NCI-H187 (cell line): Measurements from ENCODE around the gene NCOA1.
"Not testable (repeated sequence)": the region's sequence is repeated elsewhere in the genome, so short reads cannot be mapped to it uniquely, and the experiment has no call there.

Experiments
- DNase-seq, 2 experiments: peaks; one replicate each; lab custom pipeline; 2025; lab: John Stamatoyannopoulos, UW

NCOA1 gene

DNA sequence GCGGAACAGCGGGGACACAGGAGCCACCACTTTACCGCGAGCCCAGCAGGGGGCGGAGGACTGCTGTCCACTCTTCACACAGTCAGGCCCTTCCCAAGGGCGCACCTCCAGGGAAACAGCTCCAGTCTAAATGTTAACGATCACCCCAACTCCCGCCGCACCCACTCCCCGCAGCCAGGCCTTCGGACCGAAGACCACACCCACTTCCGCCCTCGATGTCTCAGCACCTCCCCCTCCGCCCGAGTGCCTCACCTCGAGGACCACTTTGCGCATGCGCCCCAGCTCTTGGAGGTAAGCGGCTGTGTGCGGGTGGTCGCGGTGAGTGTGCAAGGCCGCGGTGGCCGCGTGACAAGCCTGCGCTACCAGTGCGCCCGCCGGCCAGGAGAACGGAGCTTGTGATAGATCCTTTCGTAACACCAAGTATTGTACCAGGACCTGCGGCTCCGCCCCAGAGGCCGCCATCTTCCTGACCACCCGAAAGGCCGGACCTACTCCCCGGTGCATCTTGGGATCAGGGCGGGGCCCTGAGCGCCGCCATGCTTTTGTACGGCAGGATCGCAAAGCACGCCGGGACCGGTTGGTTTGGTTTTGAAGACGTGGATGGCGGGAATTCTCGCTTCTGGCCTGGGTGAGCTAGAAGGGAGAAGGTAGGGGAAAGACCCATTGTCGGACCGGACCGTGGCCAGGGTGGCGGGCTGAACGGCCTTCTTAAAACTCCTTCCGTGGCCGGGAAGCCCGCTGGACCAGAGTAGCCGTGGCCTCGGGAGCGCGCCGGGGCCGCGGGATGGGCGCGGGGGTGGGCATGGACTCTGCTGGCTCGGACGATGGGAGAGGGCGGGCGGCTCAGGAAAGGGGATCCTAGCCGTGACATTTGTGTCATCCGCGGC is 302.1 kb downstream of the NCOA1 start, which contains the start of the genes CENPO and PTRHD1:
CENPO (plus strand) TSS at position 552 of the 887 bp plus-strand sequence. CDS start 495 bp downstream, outside the sequence.
PTRHD1 (minus strand) TSS at position 518 of the 887 bp plus-strand sequence; CDS start at position 504, 14 bp downstream.
- peak; percentile 95 to 98 for DNase-seq

DNA sequence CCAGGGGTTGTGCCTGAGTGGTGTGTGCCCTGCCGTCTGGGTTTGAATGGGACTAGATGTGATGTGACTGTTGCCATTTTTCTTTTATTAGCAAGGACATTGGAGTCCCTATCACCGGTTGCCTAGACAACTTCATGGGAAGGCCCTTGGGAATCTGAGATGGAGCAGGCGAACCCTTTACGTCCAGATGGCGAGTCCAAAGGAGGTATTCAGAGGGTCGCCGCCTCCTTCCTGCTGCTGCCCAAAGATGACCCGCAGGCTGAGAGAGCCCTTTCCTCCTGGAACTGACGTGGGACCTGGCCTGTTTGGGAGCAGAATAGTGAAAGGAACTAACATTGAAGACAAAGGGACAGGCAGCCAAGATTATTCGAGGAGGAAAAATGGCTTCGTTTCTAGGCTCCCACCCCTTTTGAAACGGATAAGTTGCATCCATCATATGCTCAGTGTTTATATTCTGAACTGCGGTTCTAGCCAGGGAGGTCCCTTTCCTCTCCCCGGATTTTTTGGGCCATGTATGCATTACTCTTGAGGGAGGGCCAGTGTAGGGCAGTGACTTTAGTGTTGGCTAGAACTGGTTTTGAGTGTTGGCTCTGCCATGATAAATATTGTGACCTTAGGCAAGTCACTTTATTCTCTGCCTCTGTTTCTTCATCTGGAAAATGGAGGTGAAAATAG is 302.8 kb downstream of the NCOA1 start:
- DNase-seq = peak in 1 of 2 experiments; percentile 68

DNA sequence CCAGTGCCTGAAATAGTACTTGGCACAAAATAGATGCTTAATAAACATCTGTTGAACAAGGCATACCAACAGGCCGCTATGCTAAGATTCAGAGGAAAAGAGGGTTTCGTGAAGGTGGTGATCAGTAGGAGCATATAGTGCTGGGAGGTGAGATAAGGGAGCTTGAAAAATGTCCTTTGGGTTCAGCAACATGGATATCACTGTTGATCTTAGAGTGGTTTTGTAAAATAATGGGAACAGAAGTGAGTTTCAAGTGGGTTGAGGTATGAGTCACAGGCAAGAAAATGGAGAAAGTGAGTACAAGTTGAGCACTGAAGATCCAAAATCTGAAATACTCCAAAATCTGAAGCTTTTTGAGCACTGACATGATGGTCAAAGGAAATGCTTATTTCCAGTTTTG is 306.6 kb downstream of the NCOA1 start:
- DNase-seq = no peak

DNA sequence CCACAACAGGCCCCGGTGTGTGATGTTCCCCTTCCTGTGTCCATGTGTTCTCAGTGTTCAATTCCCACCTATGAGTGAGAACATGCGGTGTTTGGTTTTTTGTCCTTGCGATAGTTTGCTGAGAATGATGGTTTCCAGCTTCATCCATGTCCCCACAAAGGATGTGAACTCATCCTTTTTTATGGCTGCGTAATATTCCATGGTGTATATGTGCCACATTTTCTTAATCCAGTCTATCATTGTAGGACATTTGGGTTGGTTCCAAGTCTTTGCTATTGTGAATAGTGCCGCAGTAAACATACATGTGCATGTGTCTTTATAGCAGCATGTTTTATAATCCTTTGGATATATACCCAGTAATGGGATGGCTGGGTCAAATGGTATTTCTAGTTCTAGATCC is 309.4 kb downstream of the NCOA1 start:
- DNase-seq = not testable (repeated sequence)

DNA sequence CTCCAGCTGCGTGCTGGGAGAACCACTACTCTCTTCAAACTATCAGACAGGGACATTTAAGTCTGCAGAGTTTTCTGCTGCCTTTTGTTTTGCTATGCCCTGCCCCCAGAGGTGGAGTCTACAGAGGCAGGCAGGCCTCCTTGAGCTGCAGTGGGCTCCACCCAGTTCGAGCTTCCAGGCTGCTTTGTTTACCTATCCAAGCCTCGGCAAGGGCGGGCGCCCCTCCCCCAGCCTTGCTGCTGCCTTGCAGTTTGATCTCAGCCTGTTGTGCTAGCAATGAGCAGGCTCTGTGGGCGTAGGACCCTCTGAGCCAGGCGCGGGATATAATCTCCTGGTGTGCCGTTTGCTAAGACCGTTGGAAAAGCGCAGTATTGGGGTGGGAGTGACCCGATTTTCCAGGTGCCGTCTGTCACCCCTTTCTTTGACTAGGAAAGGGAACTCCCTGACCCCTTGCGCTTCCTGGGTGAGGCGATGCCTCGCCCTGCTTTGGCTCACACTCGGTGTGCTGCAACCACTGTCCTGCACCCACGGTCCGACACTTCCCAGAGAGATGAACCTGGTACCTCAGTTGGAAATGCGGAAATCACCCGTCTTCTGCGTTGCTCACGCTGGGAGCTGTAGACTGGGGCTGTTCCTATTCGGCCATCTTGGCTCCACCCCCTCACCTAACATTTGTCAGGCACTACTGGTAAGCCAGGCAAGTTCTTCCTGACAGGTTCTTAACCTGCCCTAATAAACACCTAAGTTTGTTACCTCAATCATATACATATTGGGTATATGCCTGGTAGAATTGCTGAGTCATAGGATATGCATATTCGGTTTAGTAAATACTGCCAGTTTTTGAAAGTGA is 315.0 kb downstream of the NCOA1 start:
- not testable (repeated sequence) for DNase-seq

DNA sequence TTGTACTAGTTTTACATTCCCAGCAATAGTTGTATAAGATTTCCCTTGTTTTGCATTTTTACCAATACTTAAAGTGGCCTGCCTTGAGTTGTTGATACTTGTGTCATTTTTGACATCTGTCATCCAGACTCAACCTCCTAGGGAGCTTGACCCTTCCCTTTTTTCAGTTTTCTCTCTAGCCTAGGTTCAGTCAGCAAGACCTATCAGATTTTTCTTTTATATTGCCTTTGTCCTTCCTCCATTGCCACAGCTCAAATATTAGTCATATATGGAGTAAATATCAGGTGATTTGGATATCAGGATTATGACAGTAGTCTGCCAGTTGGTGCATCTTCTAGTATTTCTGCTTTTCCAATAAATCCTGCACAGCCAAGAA is 315.6 kb downstream of the NCOA1 start:
- DNase-seq = no peak

DNA sequence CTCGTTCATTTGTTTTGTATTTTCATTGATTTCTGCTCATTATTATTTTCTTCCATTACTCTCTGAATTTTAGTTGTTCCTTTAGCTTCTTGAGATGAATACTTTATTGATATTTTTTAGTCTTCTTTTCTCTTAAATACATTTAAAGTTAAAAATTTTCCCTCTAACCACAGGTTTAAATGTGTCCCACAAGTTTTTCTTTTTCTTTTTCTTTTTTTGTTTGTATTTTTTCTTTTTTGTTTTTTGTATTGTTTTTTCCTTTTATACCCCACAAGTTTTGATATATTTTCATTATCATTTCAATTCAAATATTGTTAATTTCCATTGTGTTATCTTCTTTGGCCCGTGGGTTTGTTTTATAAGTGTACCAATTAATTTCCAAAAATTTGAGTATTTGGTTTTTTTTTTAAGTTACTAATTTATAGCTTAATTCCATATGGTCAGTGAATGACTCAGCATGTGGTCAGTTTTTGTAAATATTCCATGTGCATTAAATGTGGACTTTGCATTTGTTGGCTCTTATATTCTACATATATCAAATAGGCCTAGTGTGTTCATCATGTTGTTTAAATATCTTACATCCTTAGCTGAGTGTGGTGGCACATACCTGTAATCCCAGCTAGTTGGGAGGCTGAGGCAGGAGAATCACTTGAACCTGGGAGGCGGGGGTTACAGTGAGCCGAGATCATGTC is 318.4 kb downstream of the NCOA1 start:
- DNase-seq = no peak

DNA sequence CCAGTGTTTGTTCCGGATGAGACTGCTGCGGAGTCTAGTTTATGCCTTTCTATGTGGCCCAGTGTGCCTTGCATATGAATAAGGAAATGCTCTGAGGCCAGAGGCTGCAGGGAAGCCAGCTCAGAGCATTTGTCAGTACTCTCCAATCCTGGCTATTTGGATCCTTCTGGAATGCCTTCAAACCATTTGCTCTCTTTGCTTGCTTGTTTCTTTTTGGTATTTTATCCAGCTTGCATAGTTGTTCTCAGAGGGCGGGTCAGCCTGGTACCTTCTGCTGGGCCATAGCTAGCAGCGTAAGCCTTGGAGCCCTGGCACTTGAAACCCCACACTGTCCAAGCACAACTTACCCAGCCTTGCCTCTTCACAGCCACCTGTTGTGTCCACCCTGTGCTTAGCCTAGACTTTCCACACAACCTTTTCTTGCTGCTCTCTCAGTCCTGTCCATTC is 322.7 kb downstream of the NCOA1 start:
- no peak for DNase-seq

DNA sequence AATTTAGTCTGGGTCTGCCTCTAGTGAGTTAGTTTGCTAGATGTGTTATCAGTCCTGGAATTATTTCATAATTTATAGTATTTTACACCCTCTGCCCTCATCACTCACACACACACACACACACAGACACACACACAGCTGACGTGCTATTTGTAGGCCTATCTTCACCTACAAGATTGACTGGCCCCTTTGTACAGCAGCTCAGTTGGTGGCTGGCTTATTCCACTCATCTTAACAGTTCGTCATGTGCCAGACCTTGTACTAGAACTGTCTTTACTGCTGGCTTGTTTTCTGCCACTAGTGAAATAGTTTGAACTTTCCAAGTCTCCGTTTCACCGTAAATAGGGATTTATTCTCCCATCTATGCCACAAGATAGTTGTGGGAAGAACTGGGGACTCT is 323.5 kb downstream of the NCOA1 start:
- no peak for DNase-seq

DNA sequence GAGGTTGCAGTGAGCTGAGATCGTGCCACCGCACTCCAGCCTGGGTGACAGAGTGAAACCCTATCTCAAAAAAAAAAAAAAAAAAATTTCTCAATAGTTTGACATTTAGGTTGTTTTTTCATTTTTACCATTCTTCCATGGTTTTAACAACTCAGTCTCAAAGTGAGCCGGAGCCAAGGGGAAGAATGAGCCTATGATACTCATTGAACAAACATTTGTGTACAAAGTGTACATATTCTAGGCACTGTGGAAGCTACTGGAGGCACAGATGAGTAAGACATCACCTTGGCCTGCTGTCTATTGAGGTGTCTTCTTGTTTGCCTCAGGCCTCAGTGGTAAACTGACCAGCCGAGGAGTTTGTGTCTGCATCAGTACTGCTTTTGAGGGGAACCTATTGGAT is 324.1 kb downstream of the NCOA1 start:
- DNase-seq = no peak

DNA sequence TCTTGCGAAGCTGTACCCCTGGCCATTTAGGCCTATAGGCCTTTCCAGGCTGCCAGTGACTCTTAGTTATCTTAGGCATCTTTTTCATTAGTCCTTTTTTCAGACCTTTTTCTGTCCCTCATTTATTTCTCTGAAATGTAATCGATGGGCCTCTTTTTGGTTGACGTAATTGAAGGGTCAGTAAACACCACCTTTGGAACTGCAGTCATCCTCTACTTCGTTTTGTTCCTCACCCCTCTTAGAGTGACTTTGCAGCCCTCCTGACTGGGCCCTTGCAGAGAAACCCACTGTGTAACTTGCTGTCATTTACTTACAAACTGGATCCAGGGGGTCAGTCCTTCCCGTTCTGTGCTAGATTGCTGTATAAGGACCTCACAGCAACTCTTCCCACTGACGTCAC is 325.4 kb downstream of the NCOA1 start:
- no peak for DNase-seq

DNA sequence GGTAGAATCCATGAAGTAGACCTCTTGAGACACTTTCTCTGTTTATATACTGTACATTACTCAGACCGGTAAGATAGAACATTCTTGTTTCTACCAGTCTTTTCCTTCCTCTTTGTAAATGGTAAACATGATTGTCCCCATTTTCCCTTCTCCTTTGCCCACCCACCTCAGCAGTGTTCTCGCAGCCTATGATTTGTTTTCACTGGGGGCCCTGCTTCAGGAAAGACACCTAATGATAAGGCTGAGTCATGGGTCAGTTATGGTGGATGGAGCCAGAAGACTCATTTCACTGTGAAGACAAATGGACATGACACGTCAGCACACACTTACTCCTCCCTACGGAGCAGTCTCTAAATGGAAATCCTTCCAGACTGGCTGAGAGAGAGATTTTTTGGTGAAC is 325.8 kb downstream of the NCOA1 start:
- DNase-seq = no peak

DNA sequence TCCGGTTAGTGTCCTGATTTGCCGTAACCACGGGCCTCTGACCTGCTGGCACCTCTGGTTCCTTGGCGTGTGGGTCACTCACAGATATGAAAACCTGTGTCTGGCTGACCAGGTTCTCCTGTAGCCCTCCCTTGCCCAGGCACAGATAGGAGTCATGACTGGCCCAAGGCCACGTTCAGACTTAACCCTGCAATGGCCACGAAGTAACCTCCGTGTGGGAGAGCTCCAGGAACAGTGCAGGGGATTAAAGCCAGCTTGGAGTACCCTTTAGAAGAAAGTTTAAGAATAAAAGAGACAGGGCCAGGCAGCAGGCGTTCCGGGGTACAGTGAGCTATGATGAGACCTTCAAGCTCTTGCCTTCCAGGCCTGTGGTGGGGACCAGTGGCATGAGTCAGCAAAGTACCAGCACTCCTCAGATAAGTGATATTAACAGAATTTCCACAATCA is 327.7 kb downstream of the NCOA1 start:
- no peak for DNase-seq

DNA sequence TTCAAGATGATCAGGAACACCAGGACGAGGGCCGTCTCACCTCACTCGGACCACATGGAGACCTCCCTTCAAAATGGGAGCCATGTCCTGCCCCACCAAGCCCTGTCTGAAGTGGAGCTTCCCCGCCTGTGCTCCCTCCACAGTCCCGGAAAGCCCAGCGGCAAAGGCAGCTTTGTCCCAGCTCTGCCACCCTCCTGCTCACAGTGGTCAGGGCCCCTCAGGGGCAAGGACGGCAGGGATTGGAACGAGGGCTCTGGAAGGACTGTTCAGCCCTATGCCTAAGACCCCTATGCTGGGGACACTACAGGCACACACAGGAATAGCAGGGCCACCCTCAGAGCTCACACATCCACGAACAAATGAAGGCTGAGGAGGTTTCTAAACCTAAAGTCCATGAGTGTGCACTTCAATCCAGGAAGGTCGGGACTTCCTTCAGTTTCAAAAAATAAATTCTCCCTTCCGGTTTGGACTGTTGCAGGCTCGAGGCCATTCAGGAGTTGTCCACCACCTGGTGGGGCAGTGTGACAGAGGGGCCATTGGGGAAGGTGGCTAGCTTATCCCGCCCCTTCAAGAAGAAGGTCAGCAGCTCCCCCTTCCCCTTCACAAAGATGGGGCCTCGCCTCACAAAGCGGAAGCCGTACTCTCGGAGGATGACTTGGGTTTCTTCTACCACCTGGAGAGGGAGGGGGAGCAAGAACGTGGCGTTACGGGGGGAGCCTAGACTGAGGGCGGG is 328.6 kb downstream of the NCOA1 start:
- DNase-seq = no peak

DNA sequence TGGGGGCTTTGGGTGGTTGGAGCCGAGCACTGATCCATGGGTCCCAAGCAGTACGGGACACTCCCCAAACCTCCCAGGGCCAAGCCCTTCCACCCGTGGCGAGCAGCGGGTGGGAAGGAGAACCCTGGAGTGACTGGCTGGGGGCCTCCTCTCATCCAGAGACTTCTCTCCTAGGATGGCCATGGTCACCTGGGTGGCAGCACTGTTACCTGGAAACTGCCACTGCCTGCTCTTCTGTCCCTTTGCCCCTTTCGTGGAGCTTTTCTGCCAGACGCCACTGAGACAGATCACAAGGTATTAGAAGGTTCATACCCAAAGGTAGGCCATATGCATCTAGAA is 329.1 kb downstream of the NCOA1 start:
- DNase-seq = no peak
